Natural killer cell treated with Interleukin-12 subunit alpha and Interleukin-12 subunit beta and Interleukin-15 and Interleukin-18, amount 100 ng/mL, for 72 hours (primary cell): ENCODE data around the gene SPATA6L. TPM values are rescaled to one million over a fixed set of nuclear protein-coding genes. Genes with fewer than 3 reads are reported as not detected.

ENCODE experiments used
- ATAC-seq, 2 donors: fragments of 150-1000 bp; cut with Tn5 transposase in 1 of 2; sonication (Bioruptor Pico), chemical (Tn5 transposase) in 1 of 2; 2 replicates each; pipeline ENCODE4 v1.10.0; 2021
- DNase-seq: peaks from one replicate; pipeline ENCODE4 v3.0.0; 2022; ENCODE audit warnings: low spot score
- H3K27ac Mint-ChIP-seq, 2 donors: 1 replicate in 1 of 2; 2 replicates in 1 of 2; pipeline ENCODE4 v1.8.0; 2022; ENCODE audit warnings: mixed read lengths in 2 of 2, mild to moderate bottlenecking in 1 of 2, moderate library complexity in 1 of 2
- H3K27me3 Mint-ChIP-seq, 2 donors: 1 replicate in 1 of 2; 2 replicates in 1 of 2; pipeline ENCODE4 v1.8.0; 2022; ENCODE audit warnings: mixed read lengths in 2 of 2
- H3K36me3 Mint-ChIP-seq: one replicate; pipeline ENCODE4 v1.8.0; 2022; ENCODE audit warnings: mixed read lengths
- H3K4me1 Mint-ChIP-seq, 2 donors: 1 replicate in 1 of 2; 2 replicates in 1 of 2; pipeline ENCODE4 v1.8.0; 2022; ENCODE audit warnings: low read depth in 2 of 2, mixed read lengths in 2 of 2, mild to moderate bottlenecking in 1 of 2
- H3K4me3 Mint-ChIP-seq: one replicate; pipeline ENCODE4 v1.8.0; 2022; ENCODE audit warnings: mixed read lengths
- H3K9me3 Mint-ChIP-seq: 2 replicates; pipeline ENCODE4 v1.8.0; 2022; ENCODE audit warnings: mixed read lengths
- total RNA-seq, 2 donors: library from RNA; stranded (reverse); gene quantifications; one replicate each; pipeline ENCODE4 v1.2.3, GENCODE V29; 2022

Gene SPATA6L
- total RNA-seq, 2 donors from 2014 or later: 0.78 to 2.6 TPM

GRCh38 chr9:4603830-4604229 is 62.5 kb downstream of the SPATA6L start:
- no peaks in the 10 kb centered on the region for H3K9me3 Mint-ChIP-seq
- H3K27me3 Mint-ChIP-seq: no peaks in the 10 kb centered on the region
- no peaks in the 10 kb centered on the region for H3K36me3 Mint-ChIP-seq
- DNase-seq (no peak), ATAC-seq (no peak)
- no peak overlapping the region for H3K4me3 Mint-ChIP-seq
- H3K27ac Mint-ChIP-seq: no peak overlapping the region
- peaks cover 0 to 7% of the 10 kb centered on the region in 2 donors for H3K4me1 Mint-ChIP-seq

GRCh38 chr9:4600368-4600767 is 65.9 kb downstream of the SPATA6L start:
- Mint-ChIP-seq H3K27ac (no peak overlapping the region), H3K36me3 (no peaks in the 10 kb centered on the region), H3K4me3 (no peak overlapping the region), H3K9me3 (no peaks in the 10 kb centered on the region), H3K4me1 (peaks cover 5 to 12% of the 10 kb centered on the region in 2 donors), H3K27me3 (no peaks in the 10 kb centered on the region)
- ATAC-seq: no peak
- no peak for DNase-seq

GRCh38 chr9:4596165-4596922 is 69.9 kb downstream of the SPATA6L start:
- H3K27me3 Mint-ChIP-seq: peaks cover 4 to 8% of the 10 kb centered on the region in 2 donors
- no peaks in the 10 kb centered on the region for H3K36me3 Mint-ChIP-seq
- ATAC-seq (no peak), DNase-seq (no peak)
- H3K9me3 Mint-ChIP-seq: no peaks in the 10 kb centered on the region
- H3K4me1 Mint-ChIP-seq: peaks cover 5 to 6% of the 10 kb centered on the region in 2 donors
- no peak overlapping the region for H3K27ac Mint-ChIP-seq
- H3K4me3 Mint-ChIP-seq: no peak overlapping the region

GRCh38 chr9:4594994-4595393 is 71.3 kb downstream of the SPATA6L start:
- Mint-ChIP-seq H3K9me3 (no peaks in the 10 kb centered on the region), H3K27ac (no peak overlapping the region), H3K27me3 (peaks cover 4 to 8% of the 10 kb centered on the region in 2 donors), H3K4me3 (no peak overlapping the region), H3K36me3 (no peaks in the 10 kb centered on the region), H3K4me1 (peaks cover 5 to 6% of the 10 kb centered on the region in 2 donors)
- ATAC-seq (no peak), DNase-seq (no peak)

- peaks cover 5 to 6% of the 10 kb centered on the region in 2 donors for H3K4me1 Mint-ChIP-seq
These were observed 71.7 kb downstream of the SPATA6L start for GRCh38 chr9:4594545-4594944.

GRCh38 chr9:4592886-4593285 is 73.4 kb downstream of the SPATA6L start:
- ATAC-seq: no peak
- H3K36me3 Mint-ChIP-seq: no peaks in the 10 kb centered on the region
- no peaks in the 10 kb centered on the region for H3K9me3 Mint-ChIP-seq

More at GRCh38 chr9:4594545-4594944, 71.7 kb downstream of the SPATA6L start:
- DNase-seq (no peak), ATAC-seq (no peak)
- no peaks in the 10 kb centered on the region for H3K36me3 Mint-ChIP-seq
- no peak overlapping the region for H3K4me3 Mint-ChIP-seq
- H3K27me3 Mint-ChIP-seq: peaks cover 4 to 8% of the 10 kb centered on the region in 2 donors
- no peaks in the 10 kb centered on the region for H3K9me3 Mint-ChIP-seq
- H3K27ac Mint-ChIP-seq: no peak overlapping the region

GRCh38 chr9:4592295-4592694 is 74.0 kb downstream of the SPATA6L start:
- H3K27ac Mint-ChIP-seq: no peak overlapping the region
- H3K9me3 Mint-ChIP-seq: no peaks in the 10 kb centered on the region
- ATAC-seq: no peak

More at GRCh38 chr9:4592886-4593285, 73.4 kb downstream of the SPATA6L start:
- Mint-ChIP-seq H3K27ac (no peak overlapping the region), H3K4me1 (peaks cover 5 to 8% of the 10 kb centered on the region in 2 donors), H3K27me3 (peaks cover 7 to 8% of the 10 kb centered on the region in 2 donors), H3K4me3 (no peak overlapping the region)
- no peak for DNase-seq

GRCh38 chr9:4591123-4591500 is 75.2 kb downstream of the SPATA6L start:
- DNase-seq (no peak), ATAC-seq (no peak)
- Mint-ChIP-seq H3K4me3 (no peak overlapping the region), H3K4me1 (peaks cover 0 to 2% of the 10 kb centered on the region in 2 donors), H3K27ac (no peak overlapping the region), H3K27me3 (peaks cover 7 to 8% of the 10 kb centered on the region in 2 donors), H3K36me3 (no peaks in the 10 kb centered on the region), H3K9me3 (no peaks in the 10 kb centered on the region)

More at GRCh38 chr9:4592295-4592694, 74.0 kb downstream of the SPATA6L start:
- H3K36me3 Mint-ChIP-seq: no peaks in the 10 kb centered on the region
- peaks cover 5 to 8% of the 10 kb centered on the region in 2 donors for H3K4me1 Mint-ChIP-seq
- peaks cover 7 to 8% of the 10 kb centered on the region in 2 donors for H3K27me3 Mint-ChIP-seq
- no peak for DNase-seq
- H3K4me3 Mint-ChIP-seq: no peak overlapping the region

GRCh38 chr9:4590430-4591122 is 75.7 kb downstream of the SPATA6L start:
- Mint-ChIP-seq H3K27me3 (peaks cover 7 to 8% of the 10 kb centered on the region in 2 donors), H3K36me3 (no peaks in the 10 kb centered on the region), H3K4me1 (peaks cover 0 to 2% of the 10 kb centered on the region in 2 donors), H3K9me3 (no peaks in the 10 kb centered on the region), H3K27ac (no peak overlapping the region), H3K4me3 (no peak overlapping the region)
- no peak for ATAC-seq
- DNase-seq: no peak

- H3K36me3 Mint-ChIP-seq: no peaks in the 10 kb centered on the region
- H3K27me3 Mint-ChIP-seq: peaks cover 3 to 6% of the 10 kb centered on the region in 2 donors
- DNase-seq: no peak
- ATAC-seq: no peak
- peaks cover 0 to 2% of the 10 kb centered on the region in 2 donors for H3K4me1 Mint-ChIP-seq
- H3K9me3 Mint-ChIP-seq: no peaks in the 10 kb centered on the region
- H3K4me3 Mint-ChIP-seq: no peak overlapping the region
- no peak overlapping the region for H3K27ac Mint-ChIP-seq
These were observed 77.6 kb downstream of the SPATA6L start for GRCh38 chr9:4588721-4589120.

- Mint-ChIP-seq H3K27ac (no peak overlapping the region), H3K4me3 (no peak overlapping the region), H3K9me3 (no peaks in the 10 kb centered on the region), H3K27me3 (peaks cover 0 to 5% of the 10 kb centered on the region in 2 donors), H3K4me1 (peaks cover 0 to 2% of the 10 kb centered on the region in 2 donors), H3K36me3 (no peaks in the 10 kb centered on the region)
- DNase-seq: no peak
- ATAC-seq: no peak
These were observed 81.1 kb downstream of the SPATA6L start for GRCh38 chr9:4585135-4585534.

- Mint-ChIP-seq H3K4me3 (no peak overlapping the region), H3K27me3 (peaks cover 0 to 5% of the 10 kb centered on the region in 2 donors), H3K4me1 (peaks cover 0 to 2% of the 10 kb centered on the region in 2 donors), H3K36me3 (no peaks in the 10 kb centered on the region), H3K27ac (no peak overlapping the region), H3K9me3 (no peaks in the 10 kb centered on the region)
- no peak for ATAC-seq
- no peak for DNase-seq
These were observed 81.6 kb downstream of the SPATA6L start for GRCh38 chr9:4584636-4585035.

GRCh38 chr9:4583001-4583400 is 83.3 kb downstream of the SPATA6L start:
- H3K36me3 Mint-ChIP-seq: no peaks in the 10 kb centered on the region
- ATAC-seq: no peak
- no peak overlapping the region for H3K27ac Mint-ChIP-seq
- H3K4me1 Mint-ChIP-seq: no peaks in the 10 kb centered on the region
- peaks cover 5 to 6% of the 10 kb centered on the region in 2 donors for H3K27me3 Mint-ChIP-seq
- H3K9me3 Mint-ChIP-seq: no peaks in the 10 kb centered on the region
- DNase-seq: no peak
- no peak overlapping the region for H3K4me3 Mint-ChIP-seq
